ENCODE measurements around the gene POFUT1. TPM values are rescaled to one million over a fixed set of nuclear protein-coding genes. Genes with fewer than 3 reads are reported as not detected.
"Not testable (repeated sequence)": the region's sequence is repeated elsewhere in the genome, so short reads cannot be mapped to it uniquely, and the experiment has no call there.

Gene POFUT1
- total RNA-seq, 1 experiment from 2014 or later, result 111 TPM

DNA sequence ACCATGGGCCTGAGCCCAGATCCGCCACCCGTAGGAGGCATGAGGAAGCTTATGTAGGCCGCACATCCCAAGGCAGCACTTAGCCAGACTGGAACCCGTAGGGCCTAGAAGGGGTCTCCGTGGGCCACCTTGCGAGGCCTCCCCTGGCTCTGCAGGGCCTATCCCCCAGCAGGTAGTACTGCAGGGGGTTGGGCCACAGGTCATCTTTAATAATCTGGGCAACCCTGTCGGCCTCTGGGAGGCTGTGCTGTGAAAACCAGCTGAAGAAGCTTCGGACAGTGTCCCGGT is 18.6 kb upstream of the POFUT1 start:
- no peak for DNase-seq (ENCODE audit: low read depth)

DNA sequence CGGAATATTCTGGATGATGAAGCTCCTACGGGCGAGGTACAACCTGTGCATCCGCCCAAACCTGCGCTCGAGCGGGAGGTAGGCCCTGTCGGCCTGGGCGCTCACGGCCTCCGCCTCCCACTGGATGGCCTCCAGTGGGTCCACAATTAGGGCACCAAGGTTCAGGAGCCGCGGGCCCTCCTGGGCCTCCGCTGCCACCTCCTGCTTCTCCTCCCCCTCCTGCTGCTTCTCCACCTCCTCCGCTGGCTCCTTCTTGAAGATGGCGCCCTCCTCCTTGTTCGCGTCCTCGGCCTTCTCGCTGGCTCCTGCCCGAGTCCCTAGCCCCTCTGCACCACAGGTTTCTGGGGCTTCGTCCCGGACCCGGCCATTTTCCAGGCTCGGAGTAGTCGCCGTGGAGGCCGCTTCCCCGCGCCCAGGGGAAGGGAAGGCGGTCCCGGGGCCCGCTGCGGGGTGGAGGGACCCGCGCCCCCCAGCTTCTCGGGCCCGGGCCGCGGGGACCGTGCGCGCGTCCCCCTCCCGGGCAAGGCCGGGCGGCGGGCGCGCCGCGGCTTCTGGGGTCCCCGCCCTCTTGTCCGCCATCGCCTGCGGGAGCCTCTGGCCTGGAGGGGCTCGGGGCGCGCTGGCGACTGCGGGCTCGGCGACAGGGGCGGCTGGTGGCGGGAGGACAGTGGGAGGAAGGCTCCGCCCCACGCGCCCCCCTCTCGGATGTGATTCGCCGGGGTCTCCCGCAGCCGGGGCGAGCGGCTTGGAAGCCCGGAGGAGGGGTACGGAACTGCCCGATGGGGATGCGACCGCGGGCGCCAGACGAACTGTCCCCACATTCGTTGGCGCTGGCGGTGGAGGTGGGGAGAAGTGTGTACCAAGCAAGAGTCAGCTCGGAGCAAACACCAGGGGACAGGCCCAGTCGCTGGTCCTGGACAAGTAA is 17.7 kb upstream of the POFUT1 start:
- DNase-seq (ENCODE audit: low read depth), result peak; percentile 27

DNA sequence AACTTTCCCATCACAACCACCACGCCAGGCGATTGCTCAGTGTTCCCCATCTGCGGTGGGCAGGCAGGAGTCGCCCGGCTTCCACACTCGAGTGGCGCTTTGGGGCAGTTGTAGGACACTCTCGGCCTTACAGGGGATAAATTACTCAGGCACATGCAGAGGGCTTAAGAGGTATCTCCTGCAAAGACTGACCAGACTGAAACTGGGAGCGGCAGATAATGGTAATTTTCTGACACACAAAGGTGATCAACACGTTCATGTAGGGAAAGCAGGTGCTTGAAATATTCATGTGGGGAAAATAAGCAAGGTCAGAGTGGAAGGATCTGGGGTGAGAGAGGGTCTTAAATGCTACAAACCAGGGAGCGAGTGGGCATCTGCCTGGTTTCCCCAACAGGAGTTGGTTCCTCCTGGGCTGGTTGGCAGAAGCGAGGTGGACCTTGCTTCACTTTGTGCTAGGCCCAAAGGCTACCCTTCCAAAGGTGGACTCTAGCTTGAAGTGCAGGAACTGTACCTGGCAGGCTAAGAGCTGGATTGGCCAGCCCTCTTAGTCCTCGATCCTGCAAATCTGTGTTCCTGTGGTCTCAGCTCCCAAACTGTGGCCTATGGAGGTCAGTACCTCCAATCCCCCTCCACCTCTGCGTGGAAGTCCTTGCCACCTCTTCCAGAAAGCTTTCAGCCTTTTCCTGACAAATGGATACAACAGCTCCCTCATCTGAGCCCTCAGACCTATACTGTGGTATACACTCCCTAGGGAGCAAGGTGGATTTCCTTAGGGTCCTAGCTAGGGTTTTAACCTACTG is 16.9 kb upstream of the POFUT1 start:
- peak; percentile 51 for DNase-seq (ENCODE audit: low read depth)

DNA sequence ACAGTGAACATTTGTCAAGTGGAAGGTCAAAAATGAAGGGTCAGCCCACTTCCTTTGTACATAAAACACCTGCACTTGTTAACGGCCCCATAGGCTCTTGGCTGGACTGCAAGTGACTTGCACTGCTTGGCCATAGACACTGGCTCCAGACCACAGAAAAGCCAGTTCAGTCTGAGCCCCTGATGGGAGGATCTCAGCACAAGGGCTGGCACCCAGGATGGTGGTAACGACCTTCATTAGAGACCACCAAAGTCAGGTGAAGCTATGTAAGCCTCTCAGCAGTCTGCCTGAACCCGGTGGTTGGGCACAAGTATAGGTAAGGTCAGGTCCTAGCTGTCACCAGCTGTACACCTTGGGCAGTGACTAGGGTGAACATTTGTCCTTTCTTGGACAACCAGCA is 16.3 kb upstream of the POFUT1 start:
- DNase-seq (ENCODE audit: low read depth), result no peak

DNA sequence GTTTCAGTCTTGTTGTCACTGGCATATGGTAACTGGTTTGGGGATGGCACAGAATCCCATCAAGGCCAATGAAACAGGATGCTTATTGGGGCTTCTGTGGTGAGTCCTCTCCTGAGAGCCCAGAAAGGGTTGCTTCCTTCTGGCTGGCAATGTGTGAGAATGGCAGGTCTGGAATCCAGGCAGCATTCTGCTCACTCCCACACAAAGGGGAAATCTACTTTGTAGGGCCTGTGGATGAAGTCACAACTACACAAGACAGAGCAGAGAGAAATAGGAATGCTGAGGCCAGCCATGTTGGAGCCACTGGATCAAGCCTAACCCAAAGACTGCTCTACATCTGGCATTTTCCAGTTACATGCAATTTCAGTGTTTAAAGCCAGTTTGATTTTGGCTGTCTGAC is 15.8 kb upstream of the POFUT1 start:
- no peak for DNase-seq (ENCODE audit: low read depth)

DNA sequence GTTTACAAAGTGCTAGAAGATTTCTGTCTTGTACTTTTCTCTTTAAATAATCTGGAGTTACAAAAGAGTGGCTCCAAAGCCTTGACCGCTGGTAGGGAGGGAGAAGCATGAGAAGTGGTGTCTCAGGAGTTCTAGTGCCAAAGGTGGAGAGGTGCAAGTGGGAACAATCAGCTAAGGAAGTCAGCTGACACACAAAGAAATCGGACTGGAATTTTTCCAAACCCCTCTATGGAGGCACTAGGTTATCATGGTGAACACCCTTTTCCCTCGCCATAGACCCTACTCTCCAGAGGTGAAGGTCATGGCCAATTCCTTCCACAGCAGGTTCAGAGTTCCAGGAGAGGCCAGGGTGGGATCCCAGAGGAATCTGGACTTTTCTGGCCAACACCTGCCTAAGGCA is 15.0 kb upstream of the POFUT1 start:
- DNase-seq (ENCODE audit: low read depth), result no peak

DNA sequence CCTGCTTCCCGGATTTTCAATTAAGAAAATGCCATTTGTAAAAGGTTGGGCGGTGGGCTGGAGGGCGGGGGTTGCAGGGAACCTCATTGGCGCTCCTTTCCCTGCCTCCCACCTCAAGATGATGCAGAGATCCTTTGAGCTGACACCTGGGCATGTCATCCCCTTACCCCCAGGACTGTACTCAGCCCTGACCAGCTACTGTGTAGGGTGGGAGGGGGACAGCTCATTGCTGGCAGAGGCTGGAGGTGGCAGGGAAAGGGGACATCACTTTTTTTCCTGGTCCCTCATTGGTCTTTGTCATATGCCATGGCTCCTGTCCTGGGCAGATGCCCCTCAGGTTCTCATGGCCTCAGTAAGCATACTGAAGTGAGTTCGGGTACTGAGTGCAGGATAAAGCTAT is 14.3 kb upstream of the POFUT1 start:
- DNase-seq (ENCODE audit: low read depth), result not testable (repeated sequence)

DNA sequence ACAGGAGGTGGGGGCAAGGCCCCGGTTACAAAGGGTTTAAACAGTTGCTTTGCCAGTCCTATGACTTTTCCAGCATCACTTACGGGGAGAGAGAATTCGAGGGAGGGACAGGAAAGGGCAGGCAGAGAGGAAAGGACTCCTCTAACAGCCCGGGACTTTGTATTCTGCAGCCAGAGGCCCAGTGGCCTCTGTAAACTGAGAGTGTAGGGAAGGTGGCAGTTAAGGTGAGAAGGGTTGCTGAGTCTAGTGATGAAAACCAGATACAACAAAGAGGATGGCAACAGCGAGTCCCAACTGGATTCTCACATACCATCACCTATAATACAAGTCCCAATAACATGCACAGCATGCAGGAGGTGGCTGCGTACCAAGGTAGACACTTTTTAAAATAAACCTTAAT is 13.7 kb upstream of the POFUT1 start:
- DNase-seq (ENCODE audit: low read depth), result no peak

DNA sequence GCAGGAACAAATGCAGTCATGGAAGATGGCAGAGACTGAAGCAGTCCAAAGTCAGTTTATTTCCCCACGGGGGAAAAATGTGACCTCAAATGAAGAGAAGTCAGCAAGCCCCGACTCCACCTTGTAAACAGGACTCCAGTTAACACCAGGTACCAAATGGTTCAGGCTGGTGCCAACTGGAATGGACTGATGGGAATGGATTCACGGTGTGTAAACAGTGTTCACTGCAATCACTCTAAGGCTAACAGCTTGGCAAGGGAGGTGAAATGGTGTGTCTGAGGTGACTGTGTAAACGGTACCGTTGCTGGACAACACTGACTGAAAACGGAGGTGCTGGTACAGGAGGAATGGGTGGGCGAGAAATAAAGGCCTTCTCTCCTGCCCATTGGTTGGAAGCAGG is 12.1 kb upstream of the POFUT1 start:
- DNase-seq (ENCODE audit: low read depth), result no peak

DNA sequence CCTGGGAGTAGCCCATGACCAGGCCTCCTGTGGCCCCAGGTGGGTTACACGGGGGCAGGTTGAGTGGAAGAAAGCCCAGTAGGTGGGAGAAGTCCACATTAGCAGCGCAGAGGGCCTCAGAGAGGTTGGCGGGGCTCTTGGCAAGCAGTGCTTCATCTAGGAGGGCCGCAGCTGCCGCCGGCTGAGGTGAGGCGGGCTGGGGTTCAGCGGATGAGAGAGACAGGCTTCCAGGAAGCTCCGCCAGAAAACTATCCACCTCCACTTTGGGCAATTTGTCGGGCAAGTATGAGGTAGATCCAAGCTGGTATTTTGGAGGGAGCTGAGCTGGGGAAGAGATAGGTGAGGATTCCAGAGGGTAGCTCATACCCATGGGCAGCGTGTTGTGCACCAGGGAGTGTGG is 11.1 kb upstream of the POFUT1 start:
- not testable (repeated sequence) for DNase-seq (ENCODE audit: low read depth)

DNA sequence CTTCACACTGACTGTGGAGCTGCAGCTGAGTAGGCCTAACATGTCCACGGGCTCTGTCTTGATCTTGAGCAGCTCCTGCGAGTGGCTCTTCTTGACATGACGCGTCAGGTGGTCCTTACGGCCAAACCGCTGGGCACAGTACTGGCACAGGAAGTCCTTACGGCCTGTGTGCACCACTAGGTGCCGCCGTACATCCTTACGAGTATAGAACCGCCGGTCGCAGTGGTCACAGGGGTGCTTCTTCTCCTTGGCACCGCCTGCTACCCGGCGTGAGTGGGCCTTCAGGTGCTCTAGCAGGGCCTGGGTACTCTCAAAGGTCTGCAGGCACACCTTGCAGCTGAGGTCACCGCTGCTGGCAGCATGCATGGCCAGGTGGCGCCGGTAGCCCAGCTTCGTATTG is 10.5 kb upstream of the POFUT1 start:
- not testable (repeated sequence) for DNase-seq (ENCODE audit: low read depth)

DNA sequence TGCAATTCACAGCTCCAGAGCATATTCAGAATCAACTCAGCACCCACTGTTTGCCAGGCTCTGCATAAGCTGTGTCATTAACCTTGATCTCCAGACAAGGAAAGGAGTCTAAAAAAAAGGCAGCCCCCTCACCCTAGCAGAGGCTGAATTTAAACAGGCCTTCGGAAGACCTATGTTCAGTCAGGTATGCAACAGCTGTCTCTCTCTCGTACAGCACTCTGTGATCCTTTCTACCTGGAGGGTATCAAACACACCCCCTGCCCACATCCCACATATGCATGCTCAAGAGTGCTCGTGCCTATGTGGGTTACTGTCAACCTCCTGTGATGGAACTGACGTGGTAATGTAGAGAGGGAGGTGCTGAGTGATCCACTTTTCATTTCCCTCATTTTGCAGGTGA is 8.7 kb upstream of the POFUT1 start:
- DNase-seq (ENCODE audit: low read depth), result no peak

DNA sequence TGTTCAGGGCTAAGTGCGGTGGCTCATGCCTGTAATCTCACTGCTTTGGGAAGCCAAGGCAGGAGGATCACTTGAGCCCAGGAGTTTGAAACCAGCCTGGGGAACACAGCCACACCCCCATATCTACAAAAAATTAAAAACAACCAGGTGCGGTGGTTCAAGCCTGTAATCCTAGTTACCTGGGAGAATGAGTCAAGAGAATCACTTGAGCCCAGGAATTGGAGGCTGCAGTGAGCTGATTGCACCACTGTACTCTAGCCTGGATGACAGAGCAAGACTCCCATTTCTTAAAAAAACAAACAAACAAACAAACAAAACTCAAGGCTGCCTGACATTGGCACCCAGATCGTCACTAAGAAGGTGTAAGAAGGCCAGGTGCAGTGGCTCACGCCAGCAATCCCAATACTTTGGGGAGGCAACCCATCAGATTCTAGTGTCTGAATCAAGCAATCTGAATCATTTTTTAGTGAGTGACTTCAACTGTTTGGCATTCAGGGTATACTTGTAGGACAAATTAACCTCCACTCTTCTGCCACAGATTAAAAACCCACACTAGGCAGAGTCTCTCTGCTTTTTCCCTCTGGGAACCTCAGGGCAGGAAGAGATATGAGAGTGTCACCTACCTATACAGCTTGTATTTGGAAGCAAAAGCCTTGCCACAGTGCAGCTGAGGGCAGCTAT is 6.2 kb upstream of the POFUT1 start:
- DNase-seq (ENCODE audit: low read depth), result peak; percentile 55

DNA sequence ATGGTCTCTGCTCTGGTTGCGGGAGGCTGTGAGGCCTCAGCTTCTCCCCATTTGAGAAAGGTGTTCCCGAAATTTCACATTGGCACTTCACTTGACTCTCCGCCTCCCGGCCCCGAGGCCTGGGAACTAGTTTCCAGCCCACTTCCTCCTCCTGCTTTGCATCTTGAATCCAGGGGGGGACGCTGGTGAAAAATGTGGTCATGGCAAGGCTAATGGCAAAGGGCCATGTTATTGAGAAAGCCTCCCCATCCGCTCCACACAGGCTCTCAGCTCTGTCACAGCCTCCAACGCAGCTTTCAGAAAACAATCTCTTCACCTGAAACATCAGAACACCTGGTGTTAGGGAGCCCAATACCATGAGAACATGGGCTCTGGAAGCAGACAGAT is 5.7 kb upstream of the POFUT1 start:
- no peak for DNase-seq (ENCODE audit: low read depth)

DNA sequence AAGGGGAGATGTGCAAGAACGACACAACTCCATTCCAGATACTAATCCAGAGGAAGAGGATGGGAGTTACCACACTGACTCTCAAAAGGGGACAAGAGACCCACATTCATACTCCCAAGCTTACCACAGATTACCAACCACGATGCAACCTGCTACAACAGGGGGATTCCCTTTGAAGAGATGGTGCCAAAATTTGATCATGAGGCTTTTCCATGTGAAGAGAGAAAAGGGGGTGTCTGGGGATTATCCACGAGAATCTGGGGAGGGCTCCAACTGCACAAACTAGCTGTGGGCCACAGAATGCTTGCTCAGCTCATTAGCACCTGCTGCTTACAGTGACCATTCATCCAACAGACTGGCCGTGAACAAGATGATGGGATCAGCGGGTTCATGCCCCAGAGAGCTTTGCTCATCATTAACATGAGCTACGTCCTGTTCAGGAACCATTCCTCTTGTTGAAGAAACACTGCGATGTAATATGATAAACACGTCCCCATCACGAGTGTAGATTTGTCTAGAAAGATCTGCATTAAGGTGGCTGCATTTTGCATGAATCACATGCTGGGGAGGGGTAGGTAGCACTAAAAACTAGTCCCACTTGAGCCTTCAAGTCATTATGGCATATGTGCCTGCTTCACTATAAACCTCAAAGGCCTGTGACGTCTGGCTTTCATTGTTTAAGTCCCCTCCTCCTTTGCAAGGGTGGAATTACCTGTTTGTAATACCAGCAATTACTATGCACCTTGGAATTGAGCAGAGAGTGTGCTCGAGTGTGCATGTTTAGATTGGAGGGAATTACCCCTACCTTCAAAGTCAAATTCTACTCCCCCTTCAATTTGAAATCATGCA is 4.1 kb upstream of the POFUT1 start:
- DNase-seq (ENCODE audit: low read depth), result no peak

DNA sequence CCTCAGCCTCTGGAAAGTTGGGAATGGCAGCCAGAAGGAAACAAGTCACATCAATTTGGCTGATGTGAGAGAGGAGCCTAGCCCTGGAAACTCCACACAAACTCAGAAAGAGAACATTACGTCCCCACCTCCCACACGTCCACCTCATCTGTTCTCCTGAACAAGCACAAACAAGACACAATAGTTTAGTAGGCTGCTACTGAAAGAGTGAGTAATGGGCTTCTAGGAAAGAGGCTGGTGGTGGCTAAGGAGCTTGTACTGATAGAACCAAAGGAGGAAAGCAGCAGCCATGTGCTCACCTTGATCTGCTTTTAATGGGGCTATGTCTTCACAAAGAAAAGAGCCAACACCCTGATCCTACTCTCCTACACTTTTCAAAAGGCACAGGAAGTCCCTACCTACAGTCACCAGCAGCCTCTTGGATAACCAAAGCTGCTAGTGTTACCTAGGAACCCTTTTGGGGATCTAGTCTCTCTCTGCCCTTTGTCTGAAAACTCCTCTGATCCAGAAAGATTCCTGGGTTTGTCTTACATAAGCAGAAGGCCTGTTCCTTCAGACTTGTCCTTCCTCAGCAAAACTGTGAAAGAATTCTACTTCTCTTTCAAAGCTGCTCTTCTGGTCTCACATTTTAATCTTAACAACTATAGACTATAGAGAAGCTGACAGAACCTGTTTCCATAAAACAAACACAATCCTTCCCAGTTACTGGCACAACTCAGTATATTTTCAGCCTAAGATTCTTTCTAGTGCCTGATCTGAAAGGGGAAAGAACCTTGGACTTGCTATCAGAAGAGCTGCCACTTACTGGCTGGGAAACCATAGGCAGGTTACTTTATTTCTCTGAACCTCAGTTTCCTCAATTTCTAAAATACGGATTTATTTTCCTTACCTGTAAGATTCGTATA is 3.2 kb upstream of the POFUT1 start:
- no peak for DNase-seq (ENCODE audit: low read depth)

DNA sequence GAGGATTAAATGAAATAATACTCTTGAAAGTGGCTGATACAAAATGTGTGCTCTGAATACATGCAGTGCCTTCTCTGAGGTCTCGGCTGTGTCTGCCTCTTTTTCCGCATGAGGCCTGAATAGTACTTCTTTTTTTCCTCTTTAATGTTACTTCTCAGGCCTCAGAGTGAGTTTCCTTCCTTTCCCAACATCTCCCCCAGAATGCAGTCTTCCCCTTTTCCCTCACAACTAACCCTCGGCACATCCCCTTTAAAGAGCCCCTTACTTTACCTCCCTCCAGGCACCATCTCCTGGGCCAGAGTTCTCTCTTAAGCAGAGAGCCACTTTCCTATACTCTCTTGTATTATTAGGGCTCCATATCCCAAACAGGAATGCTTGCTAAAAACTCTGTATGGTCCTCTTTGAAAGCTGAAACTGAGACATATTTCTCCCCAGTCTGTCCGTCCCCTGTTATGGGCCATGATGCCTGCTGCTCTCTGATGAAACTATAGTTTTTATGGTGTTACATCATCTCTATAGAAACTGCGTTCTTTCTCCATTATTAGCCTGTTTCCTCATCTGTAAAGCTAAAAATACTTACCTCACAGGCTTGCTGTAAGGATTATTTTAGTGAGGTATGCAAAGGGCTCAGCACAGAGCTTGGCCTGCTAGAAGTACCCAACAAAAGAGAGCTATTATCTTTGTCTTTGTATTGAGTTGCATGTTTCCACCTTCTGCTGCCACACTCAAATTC is 2.4 kb upstream of the POFUT1 start:
- DNase-seq (ENCODE audit: low read depth), result no peak

DNA sequence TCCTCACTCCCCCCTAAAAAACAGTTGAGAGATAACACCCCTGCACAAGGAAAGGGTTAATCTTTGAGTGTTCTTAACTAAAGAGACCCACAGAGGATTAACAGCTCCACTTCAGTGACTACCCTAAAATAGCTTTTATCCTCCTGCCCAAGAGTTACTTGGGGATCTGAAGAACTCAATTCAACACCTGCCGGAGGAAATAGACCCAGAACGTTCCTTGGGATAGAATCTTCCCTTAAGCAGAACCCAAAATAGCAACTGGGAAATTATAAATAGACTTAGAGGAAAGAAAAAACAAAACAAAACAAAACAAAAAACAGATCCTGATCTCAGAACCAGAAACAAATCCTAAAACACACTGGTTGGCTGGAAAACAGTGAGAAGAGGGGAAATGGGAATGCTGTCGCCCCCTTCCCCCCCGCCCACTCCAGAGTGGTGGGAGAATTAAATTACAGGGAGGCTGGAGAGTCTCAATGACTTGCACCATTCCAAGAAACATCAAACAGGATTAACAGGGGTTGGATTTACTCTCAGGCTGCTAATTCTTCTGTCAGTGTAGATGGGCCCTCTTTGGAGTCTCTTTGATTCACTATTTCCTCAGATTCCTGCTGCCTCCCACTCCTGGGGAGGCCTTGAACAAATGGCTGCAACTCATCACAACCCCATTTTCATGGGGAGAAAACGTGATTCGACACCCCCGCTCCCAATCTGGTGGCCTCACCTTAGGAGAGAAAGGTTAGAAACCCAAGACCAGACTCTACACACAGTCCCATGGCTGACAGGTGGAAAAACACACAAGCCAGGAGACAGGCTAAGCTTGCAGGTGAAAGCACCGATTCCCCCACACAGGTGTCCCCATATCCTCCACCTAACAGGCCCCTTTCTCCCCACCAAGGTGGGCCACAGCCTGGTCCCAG is 1.6 kb upstream of the POFUT1 start:
- no peak for DNase-seq (ENCODE audit: low read depth)
